Central memory CD8-positive, alpha-beta T cell (primary cell): Measurements from ENCODE around the gene MYORG.

Experiments
- ATAC-seq: fragments of 150-1000 bp; cut with Tn5 transposase; replicated peaks from 2 replicates; pipeline ENCODE4 v1.10.0; 2022; ENCODE audit warnings: mild to moderate bottlenecking, moderate FRiP score, moderate number of reproducible peaks; ENCODE audit not compliant: poor library complexity, severe bottlenecking; ENCODE audit errors: extremely low read depth
- DNase-seq, 2 donors: peaks; one replicate each; pipeline ENCODE4 v3.0.0; 2021; ENCODE audit warnings: low spot score in 2 of 2
- H3K27ac Mint-ChIP-seq: one replicate; pipeline ENCODE4 v1.8.0; 2022; ENCODE audit warnings: low read depth, mild to moderate bottlenecking, moderate library complexity, mixed read lengths
- H3K27me3 Mint-ChIP-seq: one replicate; pipeline ENCODE4 v1.8.0; 2022; ENCODE audit warnings: mixed read lengths
- H3K36me3 Mint-ChIP-seq: one replicate; pipeline ENCODE4 v1.8.0; 2022; ENCODE audit warnings: mild to moderate bottlenecking, moderate library complexity, mixed read lengths; ENCODE audit not compliant: insufficient read depth
- H3K4me1 Mint-ChIP-seq: one replicate; pipeline ENCODE4 v1.8.0; 2022; ENCODE audit warnings: mixed read lengths
- H3K4me3 Mint-ChIP-seq: one replicate; pipeline ENCODE4 v1.8.0; 2022; ENCODE audit warnings: mild to moderate bottlenecking, moderate library complexity, mixed read lengths
- H3K9me3 Mint-ChIP-seq: one replicate; pipeline ENCODE4 v1.8.0; 2022; ENCODE audit warnings: mixed read lengths

MYORG gene

GRCh38 chr9:34381323-34381722 lies 4.6 kb upstream of the MYORG start:
- Mint-ChIP-seq H3K4me3 (peak overlapping the region; percentile 64), H3K27ac (no peak overlapping the region), H3K36me3 (peaks cover 7% of the 10 kb centered on the region), H3K4me1 (peaks cover 34% of the 10 kb centered on the region), H3K27me3 (no peaks in the 10 kb centered on the region), H3K9me3 (no peaks in the 10 kb centered on the region)
- DNase-seq = peak in 1 of 2 donors; percentile 12
- no peak for ATAC-seq

GRCh38 chr9:34380511-34381315 lies 4.0 kb upstream of the MYORG start:
- Mint-ChIP-seq H3K36me3 (peaks cover 7% of the 10 kb centered on the region), H3K27me3 (no peaks in the 10 kb centered on the region), H3K9me3 (no peaks in the 10 kb centered on the region), H3K27ac (peak overlapping the region; percentile 54), H3K4me1 (peaks cover 41% of the 10 kb centered on the region), H3K4me3 (peak overlapping the region; percentile 64)
- DNase-seq = peak; percentile 55 to 59
- ATAC-seq = peak; percentile 27

DNA sequence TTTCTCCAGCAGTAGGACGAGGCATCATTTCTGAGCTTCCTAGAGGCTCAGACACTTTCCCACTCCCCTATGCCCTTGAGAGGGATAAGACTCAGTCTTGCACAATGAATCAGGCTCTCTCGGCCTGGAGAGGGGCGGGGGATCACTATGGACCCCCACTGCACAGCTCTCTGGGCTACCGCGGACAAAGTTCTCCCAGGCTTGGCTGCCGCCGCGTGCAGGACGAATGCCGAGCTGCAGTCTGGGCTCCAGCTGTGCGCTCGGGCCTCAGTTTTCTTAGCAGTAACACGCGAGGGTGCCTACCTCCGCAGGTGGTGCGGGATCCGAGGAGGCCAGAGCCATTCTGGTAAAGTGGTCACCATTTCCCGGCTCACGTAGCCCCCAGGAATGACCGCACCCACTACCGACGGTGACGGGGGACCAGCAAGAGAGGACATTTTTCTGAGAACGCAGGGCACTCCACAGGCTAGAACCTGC lies 3.4 kb upstream of the MYORG start:
- Mint-ChIP-seq H3K27ac (peak overlapping the region; percentile 54), H3K36me3 (peaks cover 7% of the 10 kb centered on the region), H3K4me1 (peaks cover 46% of the 10 kb centered on the region), H3K4me3 (peak overlapping the region; percentile 64), H3K9me3 (no peaks in the 10 kb centered on the region), H3K27me3 (no peaks in the 10 kb centered on the region)
- DNase-seq = peak in 1 of 2 donors; percentile 17
- ATAC-seq = no peak

DNA sequence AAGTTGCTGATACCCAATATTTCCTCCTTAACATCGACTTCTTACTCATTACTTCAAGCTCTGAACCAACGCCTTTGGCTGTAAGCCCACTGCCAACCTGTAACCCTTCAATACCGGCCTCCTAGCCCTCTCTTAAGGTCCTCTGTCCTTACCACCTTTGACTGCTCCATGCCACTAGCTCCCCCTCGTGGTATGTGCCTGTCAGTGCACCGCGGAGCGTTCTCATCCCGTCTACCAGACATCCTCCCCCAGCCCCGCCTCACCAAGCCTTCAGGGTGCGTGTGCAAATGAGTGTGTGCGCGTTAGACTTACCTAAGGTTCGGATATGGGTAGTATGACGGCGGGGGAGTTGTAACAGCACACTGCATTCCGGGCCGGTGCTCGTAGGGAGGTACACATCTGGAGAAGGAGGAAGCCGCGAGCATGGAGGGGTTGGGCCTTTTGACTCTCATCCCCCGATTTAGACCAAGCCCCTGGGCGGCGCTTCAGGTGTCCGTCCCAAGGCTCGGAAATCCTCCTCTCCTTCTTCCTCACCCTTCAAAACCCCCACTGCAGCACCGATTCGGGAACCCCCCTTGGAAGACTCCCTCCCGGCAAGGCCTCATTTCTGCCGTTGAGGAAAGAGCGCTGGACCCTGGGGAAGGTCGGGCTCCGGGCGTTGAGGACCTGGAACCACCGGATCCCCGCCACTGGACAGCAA lies 2.8 kb upstream of the MYORG start:
- Mint-ChIP-seq H3K27ac (peak overlapping the region; percentile 54), H3K9me3 (no peaks in the 10 kb centered on the region), H3K4me1 (peaks cover 46% of the 10 kb centered on the region), H3K27me3 (no peaks in the 10 kb centered on the region), H3K4me3 (peak overlapping the region; percentile 64), H3K36me3 (peaks cover 7% of the 10 kb centered on the region)
- ATAC-seq (no peak), DNase-seq (peak; percentile 84 to 87)

GRCh38 chr9:34378376-34379060 lies 1.8 kb upstream of the MYORG start:
- Mint-ChIP-seq H3K27me3 (no peaks in the 10 kb centered on the region), H3K4me1 (peaks cover 46% of the 10 kb centered on the region), H3K27ac (peak overlapping the region; percentile 35), H3K4me3 (peak overlapping the region; percentile 87), H3K9me3 (no peaks in the 10 kb centered on the region), H3K36me3 (peaks cover 7% of the 10 kb centered on the region)
- no peak for ATAC-seq
- peak in 1 of 2 donors; percentile 9 for DNase-seq

GRCh38 chr9:34377404-34377746 lies 677 bp upstream of the MYORG start:
- H3K27me3 Mint-ChIP-seq = no peaks in the 10 kb centered on the region
- no peaks in the 10 kb centered on the region for H3K9me3 Mint-ChIP-seq
- H3K4me3 Mint-ChIP-seq = peak overlapping the region; percentile 87
- ATAC-seq = no peak
- H3K4me1 Mint-ChIP-seq = peaks cover 46% of the 10 kb centered on the region
- H3K36me3 Mint-ChIP-seq = peaks cover 7% of the 10 kb centered on the region
- DNase-seq = no peak
- no peak overlapping the region for H3K27ac Mint-ChIP-seq

- peak; percentile 37 to 47 for DNase-seq
- ATAC-seq = peak; percentile 45
Measured at GRCh38 chr9:34375901-34376595, 650 bp downstream of the MYORG start.

DNA sequence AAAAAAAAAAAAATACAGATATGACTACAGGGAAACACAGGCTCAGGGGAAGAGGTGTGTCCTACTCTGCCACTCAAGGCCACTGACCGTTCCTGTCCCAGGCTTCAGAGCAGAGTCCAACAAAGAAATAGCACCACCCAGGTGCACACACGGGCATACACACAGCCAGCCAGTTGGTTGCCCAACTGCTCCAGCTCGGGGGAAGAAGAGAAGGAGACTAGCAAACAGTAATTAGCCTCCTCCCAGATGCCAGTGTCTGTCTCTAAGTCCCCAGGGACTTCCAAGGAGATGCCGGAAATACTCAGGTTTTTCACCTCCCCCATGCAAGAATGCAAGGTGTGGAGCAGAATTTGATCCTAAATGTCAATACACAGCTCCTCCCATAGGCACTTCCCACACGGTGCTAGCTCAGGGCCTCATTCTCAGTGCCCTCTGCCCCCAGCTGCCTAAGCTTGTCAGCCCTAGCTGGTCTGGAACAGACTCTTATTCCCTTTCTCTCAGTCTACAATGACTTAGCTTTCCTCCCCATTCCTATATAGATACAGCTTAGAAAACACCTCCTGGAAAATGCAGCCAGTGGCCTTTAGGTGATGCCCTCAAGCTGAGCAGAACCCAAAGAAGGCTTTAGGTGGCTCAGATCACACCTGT lies 1.7 kb downstream of the MYORG start:
- H3K9me3 Mint-ChIP-seq = no peaks in the 10 kb centered on the region
- peaks cover 35% of the 10 kb centered on the region for H3K4me1 Mint-ChIP-seq
- ATAC-seq (no peak), DNase-seq (no peak)
- no peaks in the 10 kb centered on the region for H3K27me3 Mint-ChIP-seq
- peak overlapping the region; percentile 70 for H3K27ac Mint-ChIP-seq
- H3K4me3 Mint-ChIP-seq = peak overlapping the region; percentile 87
- H3K36me3 Mint-ChIP-seq = peaks cover 5% of the 10 kb centered on the region

More at GRCh38 chr9:34375901-34376595, 650 bp downstream of the MYORG start:
- Mint-ChIP-seq H3K4me3 (peak overlapping the region; percentile 87), H3K9me3 (no peaks in the 10 kb centered on the region), H3K4me1 (peaks cover 42% of the 10 kb centered on the region), H3K36me3 (peaks cover 5% of the 10 kb centered on the region), H3K27me3 (no peaks in the 10 kb centered on the region), H3K27ac (peak overlapping the region; percentile 70)

GRCh38 chr9:34374339-34374738 lies 2.4 kb downstream of the MYORG start:
- Mint-ChIP-seq H3K4me3 (no peak overlapping the region), H3K9me3 (no peaks in the 10 kb centered on the region), H3K27ac (no peak overlapping the region), H3K27me3 (no peaks in the 10 kb centered on the region), H3K36me3 (peaks cover 5% of the 10 kb centered on the region), H3K4me1 (peaks cover 29% of the 10 kb centered on the region)
- ATAC-seq (no peak), DNase-seq (no peak)

GRCh38 chr9:34373749-34374148 lies 2.9 kb downstream of the MYORG start:
- DNase-seq = no peak

GRCh38 chr9:34372467-34373011 lies 4.2 kb downstream of the MYORG start:
- no peaks in the 10 kb centered on the region for H3K9me3 Mint-ChIP-seq
- peaks cover 5% of the 10 kb centered on the region for H3K36me3 Mint-ChIP-seq
- H3K27me3 Mint-ChIP-seq = no peaks in the 10 kb centered on the region
- H3K4me3 Mint-ChIP-seq = no peak overlapping the region
- ATAC-seq (no peak), DNase-seq (no peak)
- H3K4me1 Mint-ChIP-seq = peaks cover 19% of the 10 kb centered on the region
- H3K27ac Mint-ChIP-seq = no peak overlapping the region

More at GRCh38 chr9:34373749-34374148, 2.9 kb downstream of the MYORG start:
- no peaks in the 10 kb centered on the region for H3K9me3 Mint-ChIP-seq
- H3K27ac Mint-ChIP-seq = no peak overlapping the region
- peaks cover 25% of the 10 kb centered on the region for H3K4me1 Mint-ChIP-seq
- ATAC-seq = no peak
- H3K36me3 Mint-ChIP-seq = peaks cover 5% of the 10 kb centered on the region
- no peaks in the 10 kb centered on the region for H3K27me3 Mint-ChIP-seq
- no peak overlapping the region for H3K4me3 Mint-ChIP-seq
